Neural cell (in vitro differentiated cells): Measurements from ENCODE around the gene GPSM3.

Experiments used
- EP300 ChIP-seq: fragments of 450-650 bp; conservative IDR thresholded peaks from 2 replicates; pipeline ENCODE4 v1.6.1; 2014; ENCODE audit warnings: antibody characterized with exemption, mild to moderate bottlenecking, moderate library complexity; ENCODE audit not compliant: poor library complexity, severe bottlenecking
- EZH2 ChIP-seq: fragments of 200-600, 300-800 bp; shearing (Covaris generic), sonication (generic); IDR thresholded peaks from 2 replicates; pipeline ENCODE4 v1.6.1; 2014; ENCODE audit warnings: antibody characterized with exemption, low read length, borderline replicate concordance, mild to moderate bottlenecking; ENCODE audit not compliant: insufficient read depth, poor library complexity, severe bottlenecking
- MXI1 ChIP-seq: fragments of 450-650 bp; conservative IDR thresholded peaks from 2 replicates; pipeline ENCODE4 v1.6.1; 2014; ENCODE audit warnings: antibody characterized with exemption, mild to moderate bottlenecking; ENCODE audit not compliant: poor library complexity, severe bottlenecking
- POLR2AphosphoS5 ChIP-seq: IDR thresholded peaks from 2 replicates; pipeline ENCODE4 v1.6.1; 2012
- RAD21 ChIP-seq: fragments of 450-650 bp; conservative IDR thresholded peaks from 2 replicates; pipeline ENCODE4 v1.6.1; 2014; ENCODE audit warnings: antibody characterized with exemption, mild to moderate bottlenecking, moderate library complexity
- REST ChIP-seq: IDR thresholded peaks from 2 replicates; pipeline ENCODE4 v1.6.1; 2012; ENCODE audit warnings: borderline replicate concordance
- TAF1 ChIP-seq: IDR thresholded peaks from 2 replicates; pipeline ENCODE4 v1.6.1; 2012; ENCODE audit warnings: low read depth
- TF ChIP-seq, protein P1 (sequence below): fragments of 450-650 bp; IDR thresholded peaks from 2 replicates; pipeline ENCODE4 v1.5.1; 2014; ENCODE audit warnings: antibody characterized with exemption, mild to moderate bottlenecking, moderate library complexity; ENCODE audit not compliant: poor library complexity, severe bottlenecking

DNA sequence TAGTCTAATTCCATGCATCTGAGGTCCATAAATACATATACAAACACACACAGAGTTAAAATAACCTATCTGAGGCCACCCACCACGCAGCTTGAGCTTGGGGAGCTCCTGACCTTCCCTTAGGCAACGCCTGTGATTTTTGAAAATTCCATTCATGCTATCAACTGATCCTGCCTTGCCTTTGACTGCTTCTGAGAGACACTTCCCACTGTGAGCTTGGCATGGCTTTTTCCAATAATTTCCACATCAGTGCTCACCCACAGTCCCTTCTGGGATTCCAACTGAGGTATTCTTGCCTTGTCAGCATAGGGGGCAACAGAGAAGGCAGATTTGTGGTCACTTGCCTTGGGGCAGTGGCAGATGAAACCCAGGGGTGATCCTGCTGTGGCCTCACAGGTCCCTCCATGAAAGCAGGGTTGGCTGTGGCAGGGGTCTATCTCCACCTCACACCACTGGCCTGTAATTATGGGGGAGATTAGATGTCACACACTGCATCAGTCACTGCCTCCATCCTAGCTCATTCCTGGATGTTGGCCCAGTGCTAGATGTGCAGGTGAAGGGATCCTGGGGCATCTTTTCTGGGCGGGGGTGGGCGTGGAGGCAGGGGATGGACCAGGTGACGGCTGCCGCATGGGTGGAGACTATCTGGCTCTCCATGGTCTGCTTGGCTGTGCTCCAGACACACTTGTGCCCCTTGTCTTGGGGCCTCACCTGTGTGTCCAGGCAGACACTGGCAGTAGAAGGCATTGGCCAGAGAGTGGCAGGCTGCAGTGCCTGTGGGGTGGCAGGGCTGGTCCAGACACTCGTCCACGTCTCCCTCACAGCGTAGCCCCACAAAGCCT lies 11.2 kb upstream of the GPSM3 start:
- TF ChIP-seq, protein P1, sequence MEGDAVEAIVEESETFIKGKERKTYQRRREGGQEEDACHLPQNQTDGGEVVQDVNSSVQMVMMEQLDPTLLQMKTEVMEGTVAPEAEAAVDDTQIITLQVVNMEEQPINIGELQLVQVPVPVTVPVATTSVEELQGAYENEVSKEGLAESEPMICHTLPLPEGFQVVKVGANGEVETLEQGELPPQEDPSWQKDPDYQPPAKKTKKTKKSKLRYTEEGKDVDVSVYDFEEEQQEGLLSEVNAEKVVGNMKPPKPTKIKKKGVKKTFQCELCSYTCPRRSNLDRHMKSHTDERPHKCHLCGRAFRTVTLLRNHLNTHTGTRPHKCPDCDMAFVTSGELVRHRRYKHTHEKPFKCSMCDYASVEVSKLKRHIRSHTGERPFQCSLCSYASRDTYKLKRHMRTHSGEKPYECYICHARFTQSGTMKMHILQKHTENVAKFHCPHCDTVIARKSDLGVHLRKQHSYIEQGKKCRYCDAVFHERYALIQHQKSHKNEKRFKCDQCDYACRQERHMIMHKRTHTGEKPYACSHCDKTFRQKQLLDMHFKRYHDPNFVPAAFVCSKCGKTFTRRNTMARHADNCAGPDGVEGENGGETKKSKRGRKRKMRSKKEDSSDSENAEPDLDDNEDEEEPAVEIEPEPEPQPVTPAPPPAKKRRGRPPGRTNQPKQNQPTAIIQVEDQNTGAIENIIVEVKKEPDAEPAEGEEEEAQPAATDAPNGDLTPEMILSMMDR, result no peak
- TF ChIP-seq EZH2 (no peak), EP300 (peak; percentile 26), POLR2AphosphoS5 (no peak), REST (no peak), TAF1 (no peak), RAD21 (no peak), MXI1 (no peak)
